H9 (cell line): ENCODE results near the gene PLA2R1. TPM values are rescaled to one million over a fixed set of nuclear protein-coding genes. Genes with fewer than 3 reads are reported as not detected.

Experiments used
- DNase-seq: peaks from one replicate; pipeline ENCODE4 v3.0.0-alpha.2; 2017
- H2AFZ ChIP-seq: one replicate; pipeline ENCODE4 v1.6.1; 2013; ENCODE audit warnings: mild to moderate bottlenecking, low read length, control low read depth, moderate library complexity
- H2AK5ac ChIP-seq: 2 replicates; pipeline ENCODE4 v1.6.1; 2013; ENCODE audit warnings: low read length, control low read depth, mixed read lengths; ENCODE audit not compliant: insufficient read length
- H2BK120ac ChIP-seq: one replicate; pipeline ENCODE4 v1.6.1; 2013; ENCODE audit warnings: low read depth, mild to moderate bottlenecking, low read length, control low read depth, inconsistent platforms; ENCODE audit not compliant: poor library complexity, severe bottlenecking
- H2BK12ac ChIP-seq: 2 replicates; pipeline ENCODE4 v1.6.1; 2013; ENCODE audit warnings: low read length, control low read depth, mixed read lengths, low read depth; ENCODE audit not compliant: insufficient read length
- H2BK15ac ChIP-seq: 2 replicates; pipeline ENCODE4 v1.6.1; 2013; ENCODE audit warnings: low read depth, low read length, control low read depth
- H2BK20ac ChIP-seq: one replicate; pipeline ENCODE4 v1.6.1; 2013; ENCODE audit warnings: low read depth, mild to moderate bottlenecking, low read length, control low read depth, inconsistent platforms; ENCODE audit not compliant: poor library complexity, severe bottlenecking
- H2BK5ac ChIP-seq: 2 replicates; pipeline ENCODE4 v1.6.1; 2013; ENCODE audit warnings: low read length, control low read depth, mixed read lengths; ENCODE audit not compliant: insufficient read length
- H3K14ac ChIP-seq: 2 replicates; pipeline ENCODE4 v1.6.1; 2013; ENCODE audit warnings: low read length, control low read depth; ENCODE audit not compliant: insufficient read depth
- H3K18ac ChIP-seq: 2 replicates; pipeline ENCODE4 v1.6.1; 2013; ENCODE audit warnings: low read depth, mild to moderate bottlenecking, mixed read lengths, low read length, control low read depth; ENCODE audit not compliant: insufficient read length
- H3K23ac ChIP-seq: 2 replicates; pipeline ENCODE4 v1.6.1; 2013; ENCODE audit warnings: low read length, control low read depth, mixed read lengths, low read depth; ENCODE audit not compliant: insufficient read length
- H3K23me2 ChIP-seq: 2 replicates; pipeline ENCODE4 v1.6.1; 2013; ENCODE audit warnings: low read depth, mild to moderate bottlenecking, mixed read lengths, low read length, control low read depth; ENCODE audit not compliant: insufficient read length, poor library complexity, severe bottlenecking
- H3K27ac ChIP-seq: 2 replicates; pipeline ENCODE4 v1.5.1; 2013; ENCODE audit warnings: low read length, control low read depth, mixed read lengths, low read depth; ENCODE audit not compliant: insufficient read length
- H3K27me3 ChIP-seq: 2 replicates; pipeline ENCODE4 v1.6.1; 2013; ENCODE audit warnings: low read length, control low read depth, inconsistent platforms; ENCODE audit not compliant: insufficient read depth
- H3K4ac ChIP-seq: 2 replicates; pipeline ENCODE4 v1.6.1; 2013; ENCODE audit warnings: low read depth, mild to moderate bottlenecking, control low read depth, inconsistent platforms, low read length, moderate library complexity
- H3K4me1 ChIP-seq: 2 replicates; pipeline ENCODE4 v1.6.1; 2013; ENCODE audit warnings: low read length, control low read depth, inconsistent platforms; ENCODE audit not compliant: insufficient read depth
- H3K4me2 ChIP-seq: 2 replicates; pipeline ENCODE4 v1.6.1; 2013; ENCODE audit warnings: low read length, control low read depth, mixed read lengths; ENCODE audit not compliant: insufficient read length, insufficient read depth
- H3K56ac ChIP-seq: 2 replicates; pipeline ENCODE4 v1.6.1; 2013; ENCODE audit warnings: low read depth, mild to moderate bottlenecking, mixed read lengths, low read length, control low read depth; ENCODE audit not compliant: insufficient read length
- H3K79me1 ChIP-seq: 2 replicates; pipeline ENCODE4 v1.6.1; 2013; ENCODE audit warnings: low read depth, mild to moderate bottlenecking, moderate library complexity, low read length, control low read depth, inconsistent platforms; ENCODE audit not compliant: insufficient read depth, poor library complexity, severe bottlenecking
- H3K79me2 ChIP-seq: 2 replicates; pipeline ENCODE4 v1.6.1; 2013; ENCODE audit warnings: low read length, control low read depth, inconsistent platforms; ENCODE audit not compliant: insufficient read depth
- H3K9ac ChIP-seq: 2 replicates; pipeline ENCODE4 v1.6.1; 2013; ENCODE audit warnings: low read length, control low read depth, mixed read lengths; ENCODE audit not compliant: insufficient read length; ENCODE audit errors: extremely low read depth
- H3K9me3 ChIP-seq: one replicate; pipeline ENCODE4 v1.6.1; 2013; ENCODE audit warnings: low read depth, low read length, inconsistent platforms; ENCODE audit not compliant: control insufficient read depth
- H3T11ph ChIP-seq: one replicate; pipeline ENCODE4 v1.6.1; 2013; ENCODE audit warnings: mild to moderate bottlenecking, low read length, control low read depth, inconsistent platforms
- H4K20me1 ChIP-seq: one replicate; pipeline ENCODE4 v1.6.1; 2013; ENCODE audit not compliant: control insufficient read depth, insufficient read length, insufficient read depth
- H4K5ac ChIP-seq: 2 replicates; pipeline ENCODE4 v1.6.1; 2013; ENCODE audit warnings: low read depth, mild to moderate bottlenecking, mixed read lengths, low read length, control low read depth; ENCODE audit not compliant: insufficient read length
- H4K8ac ChIP-seq: replicated peaks from 2 replicates; pipeline ENCODE4 v1.6.1; 2013; ENCODE audit warnings: low read length, control low read depth, mixed read lengths, low read depth; ENCODE audit not compliant: insufficient read length
- H4K91ac ChIP-seq: 2 replicates; pipeline ENCODE4 v1.6.1; 2013; ENCODE audit warnings: low read depth, mild to moderate bottlenecking, moderate library complexity, mixed read lengths, low read length, control low read depth; ENCODE audit not compliant: insufficient read length
- H3K27ac Mint-ChIP-seq, 3 experiments: 2 replicates in 2 of 3; 3 replicates in 1 of 3; pipeline ENCODE4 v1.8.0; 2020 to 2021; ENCODE audit warnings: mixed read lengths in 3 of 3, mild to moderate bottlenecking in 1 of 3, moderate library complexity in 1 of 3
- H3K27me3 Mint-ChIP-seq: 2 replicates; pipeline ENCODE4 v1.8.0; 2021; ENCODE audit warnings: low read depth, mild to moderate bottlenecking, moderate library complexity, mixed read lengths
- H3K36me3 Mint-ChIP-seq, 3 experiments: 2 replicates in 2 of 3; 3 replicates in 1 of 3; pipeline ENCODE4 v1.8.0; 2020 to 2021; ENCODE audit warnings: low read depth in 3 of 3, mixed read lengths in 3 of 3; ENCODE audit not compliant: insufficient read depth in 1 of 3
- H3K4me1 Mint-ChIP-seq, 2 experiments: 2 replicates each; pipeline ENCODE4 v1.8.0; 2020; ENCODE audit warnings: mixed read lengths in 2 of 2
- H3K4me3 Mint-ChIP-seq, 2 experiments: 2 replicates in 1 of 2; 3 replicates in 1 of 2; pipeline ENCODE4 v1.8.0; 2020 to 2021; ENCODE audit warnings: mild to moderate bottlenecking in 2 of 2, mixed read lengths in 2 of 2, moderate library complexity in 1 of 2
- H3K9me3 Mint-ChIP-seq, 2 experiments: 2 replicates in 1 of 2; 3 replicates in 1 of 2; pipeline ENCODE4 v1.8.0; 2020; ENCODE audit warnings: mild to moderate bottlenecking in 2 of 2, mixed read lengths in 2 of 2, moderate library complexity in 1 of 2
- CTCF ChIP-seq: fragments of 200-600 bp; sonication (generic); conservative IDR thresholded peaks from 3 replicates; pipeline ENCODE4 v1.8.0; 2021; ENCODE audit warnings: antibody characterized with exemption, mild to moderate bottlenecking
- WGBS: extraction: QIAGEN DNeasy Blood & Tissue Kit; methylation state at CpG from one replicate; pipeline ENCODE4 v1.1.7; 2013; ENCODE audit warnings: missing lambda C conversion rate, low lambda C conversion rate, mixed read lengths; ENCODE audit not compliant: insufficient read length; ENCODE audit errors: extremely low coverage; 5-methylcytosine and 5-hydroxymethylcytosine counted together
- total RNA-seq: library from RNA; stranded (reverse); gene quantifications from 2 replicates; pipeline ENCODE4 v1.2.1, GENCODE V29; 2021

Gene PLA2R1
- total RNA-seq, 1 experiment from 2014 or later: 0.83 TPM

GRCh38 chr2:159953136-159953823 is 109.1 kb downstream of the PLA2R1 start:
- H2BK120ac ChIP-seq: no peak overlapping the region
- no peak overlapping the region for H4K5ac ChIP-seq
- no peak overlapping the region for H3K18ac ChIP-seq
- H3K4ac ChIP-seq: no peak overlapping the region
- H3K4me3 Mint-ChIP-seq: no peak overlapping the region
- H2AK5ac ChIP-seq: no peak overlapping the region
- no peaks in the 10 kb centered on the region for H3K4me1 ChIP-seq
- H3K27ac Mint-ChIP-seq: no peak overlapping the region
- H2AFZ ChIP-seq: no peak overlapping the region
- no peak overlapping the region for H2BK15ac ChIP-seq
- H4K20me1 ChIP-seq: no peaks in the 10 kb centered on the region
- H2BK5ac ChIP-seq: no peak overlapping the region
- H3K9ac ChIP-seq: no peak overlapping the region
- H3K27me3 Mint-ChIP-seq: peaks cover 3% of the 10 kb centered on the region; the same call in 1 of the 2 replicates
- H4K8ac ChIP-seq: no peak overlapping the region
- no peaks in the 10 kb centered on the region for H3K27me3 ChIP-seq
- H2BK20ac ChIP-seq: no peak overlapping the region
- no peak overlapping the region for H3K56ac ChIP-seq
- H3K36me3 Mint-ChIP-seq: no peaks in the 10 kb centered on the region
- H3K14ac ChIP-seq: no peak overlapping the region
- no peak for TF ChIP-seq CTCF
- no peak for DNase-seq
- H2BK12ac ChIP-seq: no peak overlapping the region
- no peak overlapping the region for H3K23ac ChIP-seq
- no peak overlapping the region for H3K4me2 ChIP-seq
- H3K79me2 ChIP-seq: no peaks in the 10 kb centered on the region
- H3K9me3 Mint-ChIP-seq: no peaks in the 10 kb centered on the region
- H3K23me2 ChIP-seq: no peaks in the 10 kb centered on the region
- H3K9me3 ChIP-seq: no peaks in the 10 kb centered on the region
- WGBS: no CpG with 5 or more reads among the region's 2 CpGs
- H3K4me1 Mint-ChIP-seq: 0 out of 4 replicates have a peak, but pooled peaks cover 0 to 2% of the 10 kb centered on the region in 2 experiments
- H3K79me1 ChIP-seq: no peaks in the 10 kb centered on the region
- no peak overlapping the region for H3T11ph ChIP-seq
- no peak overlapping the region for H4K91ac ChIP-seq
- H3K27ac ChIP-seq: no peak overlapping the region
